ENCODE data around the gene RPL37.
"Not testable (repeated sequence)": the region's sequence is repeated elsewhere in the genome, so short reads cannot be mapped to it uniquely, and the experiment has no call there.

RPL37 gene

DNA sequence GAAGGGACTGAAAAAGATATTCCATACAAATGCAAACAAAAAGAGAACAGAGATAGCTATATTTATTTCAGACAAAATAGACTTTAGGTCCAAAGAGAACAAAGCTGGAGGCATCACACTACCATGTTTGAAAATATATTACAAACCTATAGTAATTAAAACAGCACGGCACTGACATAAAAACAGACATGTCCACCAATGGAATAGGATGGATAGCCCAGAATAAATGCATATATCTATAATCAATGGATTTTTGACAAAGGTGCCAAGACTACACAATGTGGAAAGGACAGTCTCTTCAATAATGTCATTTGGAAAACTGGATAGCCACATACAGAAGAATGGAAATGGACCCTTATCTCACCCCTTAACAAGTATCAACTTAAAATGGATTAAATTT is 47.0 kb downstream of the RPL37 start:
- no peak overlapping the region for H3K27ac ChIP-seq
- TF ChIP-seq, protein P1, sequence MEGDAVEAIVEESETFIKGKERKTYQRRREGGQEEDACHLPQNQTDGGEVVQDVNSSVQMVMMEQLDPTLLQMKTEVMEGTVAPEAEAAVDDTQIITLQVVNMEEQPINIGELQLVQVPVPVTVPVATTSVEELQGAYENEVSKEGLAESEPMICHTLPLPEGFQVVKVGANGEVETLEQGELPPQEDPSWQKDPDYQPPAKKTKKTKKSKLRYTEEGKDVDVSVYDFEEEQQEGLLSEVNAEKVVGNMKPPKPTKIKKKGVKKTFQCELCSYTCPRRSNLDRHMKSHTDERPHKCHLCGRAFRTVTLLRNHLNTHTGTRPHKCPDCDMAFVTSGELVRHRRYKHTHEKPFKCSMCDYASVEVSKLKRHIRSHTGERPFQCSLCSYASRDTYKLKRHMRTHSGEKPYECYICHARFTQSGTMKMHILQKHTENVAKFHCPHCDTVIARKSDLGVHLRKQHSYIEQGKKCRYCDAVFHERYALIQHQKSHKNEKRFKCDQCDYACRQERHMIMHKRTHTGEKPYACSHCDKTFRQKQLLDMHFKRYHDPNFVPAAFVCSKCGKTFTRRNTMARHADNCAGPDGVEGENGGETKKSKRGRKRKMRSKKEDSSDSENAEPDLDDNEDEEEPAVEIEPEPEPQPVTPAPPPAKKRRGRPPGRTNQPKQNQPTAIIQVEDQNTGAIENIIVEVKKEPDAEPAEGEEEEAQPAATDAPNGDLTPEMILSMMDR (IDR thresholded peaks at IDR 0.05) = no peak
- TF ChIP-seq ZFX (IDR thresholded peaks at IDR 0.05; ENCODE audit: borderline replicate concordance) = no peak

DNA sequence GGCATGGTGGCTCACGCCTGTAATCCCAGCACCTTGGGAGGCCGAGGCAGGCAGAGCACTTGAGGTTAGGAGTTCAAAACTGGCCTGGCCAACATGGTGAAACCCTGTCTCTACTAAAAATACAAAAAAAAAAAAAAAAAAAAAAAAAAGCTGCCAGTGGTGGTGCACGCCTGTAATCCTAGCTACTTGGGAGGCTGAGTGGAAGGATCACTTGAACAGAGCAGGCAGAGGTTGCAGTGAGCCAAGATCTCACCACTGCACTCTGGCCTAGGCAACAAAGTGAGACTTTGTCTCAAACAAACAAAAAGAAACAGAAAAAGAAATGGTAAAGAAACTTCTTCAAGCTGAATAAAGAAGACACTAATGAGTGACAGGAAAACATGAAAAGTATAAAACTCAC is 48.4 kb downstream of the RPL37 start:
- H3K27ac ChIP-seq = not testable (repeated sequence)

DNA sequence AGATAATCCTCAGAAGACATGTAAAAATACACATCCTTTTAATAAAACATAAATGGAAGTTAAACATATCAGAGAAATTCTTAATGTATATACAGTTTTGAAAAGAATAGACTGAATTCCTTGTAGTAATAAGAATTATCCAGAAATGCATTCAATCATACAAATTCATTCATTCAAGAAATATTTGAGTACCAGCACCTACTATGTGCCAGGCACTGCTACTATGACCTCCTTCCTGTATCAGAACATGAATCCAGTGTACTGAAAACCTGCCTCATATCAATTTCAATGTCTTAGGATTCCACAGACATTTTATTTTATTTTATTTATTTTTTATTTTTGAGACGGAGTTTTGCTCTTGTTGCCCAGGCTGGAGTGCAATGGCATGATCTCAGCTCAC is 50.1 kb downstream of the RPL37 start:
- H3K27ac ChIP-seq = peak overlapping the region; percentile 78
- TF ChIP-seq, protein P1 (IDR thresholded peaks at IDR 0.05) = no peak
- TF ChIP-seq ZFX (IDR thresholded peaks at IDR 0.05; ENCODE audit: borderline replicate concordance) = no peak

DNA sequence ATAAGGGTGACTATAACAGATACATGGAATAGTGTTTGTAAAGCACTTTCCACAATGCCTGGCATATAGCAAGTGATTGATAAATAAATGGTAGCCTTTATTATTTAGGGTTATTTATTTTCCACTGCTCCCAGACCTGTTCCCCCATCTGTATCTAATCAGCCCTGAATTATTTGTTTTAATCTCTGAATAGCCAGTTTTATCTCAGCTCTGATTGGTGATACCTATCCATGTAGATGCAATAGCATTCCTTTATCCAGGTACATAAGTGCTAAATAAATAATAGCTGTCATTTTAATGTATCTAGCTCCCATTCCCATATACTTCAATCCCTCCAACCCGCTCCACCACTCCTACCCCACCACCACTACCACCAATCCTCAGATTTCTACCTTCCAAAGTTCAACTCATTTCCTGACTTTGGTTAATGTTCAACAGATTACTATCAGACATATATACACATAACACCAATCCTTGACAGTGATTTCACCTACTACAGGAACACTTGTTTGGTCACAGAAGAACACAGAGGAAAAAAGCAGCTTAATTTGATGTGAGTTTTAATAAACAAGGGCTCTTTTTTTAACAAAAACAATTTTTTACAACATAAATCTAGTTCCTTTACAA is 50.9 kb downstream of the RPL37 start:
- H3K27ac ChIP-seq = peak overlapping the region; percentile 78
- TF ChIP-seq, protein P1 (IDR thresholded peaks at IDR 0.05) = no peak

DNA sequence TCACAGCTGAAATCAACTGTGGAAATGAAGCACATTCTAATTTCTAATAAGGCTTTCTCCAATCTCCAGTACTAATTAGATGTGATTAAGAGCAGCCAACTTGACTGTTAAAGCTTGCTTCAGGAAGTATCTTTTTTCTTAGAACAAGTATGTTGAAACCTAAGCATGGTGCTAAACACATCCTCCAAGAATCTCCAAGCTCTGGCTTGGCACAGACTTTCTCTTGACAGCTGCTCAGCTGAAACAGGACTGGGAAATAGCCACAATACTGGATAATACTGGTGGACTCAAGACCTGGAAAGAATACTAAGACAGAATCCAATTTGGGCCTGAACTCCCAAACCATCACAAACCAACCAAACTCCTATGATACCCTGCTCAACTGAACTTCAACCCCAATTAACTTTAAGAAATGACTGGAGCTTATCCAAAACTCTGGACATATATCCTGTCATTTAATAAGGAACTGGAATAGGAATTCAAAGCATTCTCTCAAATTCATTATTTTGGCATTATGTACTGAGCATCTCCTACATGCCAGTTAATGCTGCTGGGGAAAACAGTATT is 53.1 kb downstream of the RPL37 start:
- TF ChIP-seq, protein P1 (IDR thresholded peaks at IDR 0.05) = no peak
- H3K27ac ChIP-seq = no peak overlapping the region

DNA sequence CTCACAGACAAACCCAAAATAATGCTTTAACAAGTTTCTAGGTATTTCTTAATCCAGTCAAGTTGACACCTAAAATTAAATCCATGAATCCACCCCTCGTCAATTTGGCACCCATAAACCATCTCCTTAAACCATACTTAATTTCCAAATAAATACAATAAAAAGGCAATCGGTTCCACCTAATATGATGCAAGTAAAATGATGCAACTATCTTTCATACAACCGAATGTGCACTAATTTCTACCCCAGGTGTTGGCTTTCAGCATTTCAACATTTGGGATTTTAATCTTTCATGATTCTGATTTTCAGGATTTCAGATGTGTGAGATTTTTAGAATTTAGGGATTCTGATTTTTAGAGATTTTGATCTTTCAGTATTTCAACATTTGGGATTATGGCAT is 54.2 kb downstream of the RPL37 start:
- TF ChIP-seq, protein P1 (IDR thresholded peaks at IDR 0.05) = no peak
- TF ChIP-seq ZFX (IDR thresholded peaks at IDR 0.05; ENCODE audit: borderline replicate concordance) = no peak
- no peak overlapping the region for H3K27ac ChIP-seq

DNA sequence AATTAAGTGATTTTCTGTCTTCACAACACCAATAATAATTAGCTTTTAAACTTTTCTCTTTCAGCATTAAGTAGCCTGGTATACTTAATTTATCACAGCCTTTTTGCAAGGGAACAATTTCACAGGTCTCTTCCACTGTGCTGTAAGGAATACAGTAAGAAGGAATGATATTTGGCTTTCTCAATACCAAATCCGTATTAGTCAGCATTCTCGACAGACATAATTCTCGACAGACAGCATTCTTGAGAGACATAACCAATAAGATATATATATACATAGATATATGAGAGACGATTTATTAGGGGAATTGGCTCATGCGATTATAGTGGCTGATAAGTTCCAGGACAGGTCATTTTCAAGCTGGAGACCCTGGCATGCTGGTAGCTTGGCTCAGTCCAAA is 54.8 kb downstream of the RPL37 start:
- no peak overlapping the region for H3K27ac ChIP-seq
- TF ChIP-seq, protein P1 (IDR thresholded peaks at IDR 0.05) = no peak

DNA sequence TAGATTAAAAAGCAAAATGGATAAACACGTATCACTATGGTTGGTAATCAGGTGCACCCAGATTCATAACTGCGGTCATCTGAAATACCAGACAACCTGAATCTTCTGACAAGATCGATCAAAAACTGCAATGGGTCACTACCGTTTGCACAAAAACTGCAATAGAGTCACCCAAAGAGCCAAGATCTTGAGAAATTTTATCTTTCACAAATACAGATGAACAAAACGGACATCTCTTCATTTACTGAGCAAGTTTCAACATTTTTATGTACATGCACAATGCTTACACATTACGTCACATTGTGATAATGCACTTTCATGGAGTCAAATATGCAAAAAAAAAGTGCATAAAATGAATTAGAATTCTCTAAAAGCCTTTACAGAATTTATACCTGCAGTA is 55.5 kb downstream of the RPL37 start:
- no peak overlapping the region for H3K27ac ChIP-seq
- no peak for TF ChIP-seq ZFX (IDR thresholded peaks at IDR 0.05; ENCODE audit: borderline replicate concordance)
- TF ChIP-seq, protein P1 (IDR thresholded peaks at IDR 0.05) = no peak
